Pancreas (tissue), 10 donors: ENCODE measurements around the gene PHACTR2. TPM values are rescaled to one million over a fixed set of nuclear protein-coding genes. Genes with fewer than 3 reads are reported as not detected.

Experiments used
- ATAC-seq, 4 donors: fragments of 200-7000 bp; cut with Tn5 transposase; one replicate each; pipeline versions ENCODE4 v1.8.0 to v1.9.1; 2020; ENCODE audit warnings: mild to moderate bottlenecking in 4 of 4, moderate library complexity in 4 of 4
- DNase-seq, 6 donors: peaks; one replicate each; pipeline ENCODE4 v3.0.0-alpha.2; 2020
- FAIRE-seq: peaks from 2 replicates; lab custom pipeline; 2012; peaks lifted over from hg19 to GRCh38; lab: Jason Lieb, UNC
- H3K27ac ChIP-seq, 4 donors: fragments of 200-600 bp; sonication (generic); 1 replicate in 3 of 4; 2 replicates in 1 of 4; pipeline versions ENCODE4 v1.5.0 to v1.8.0; 2020
- H3K27me3 ChIP-seq, 4 donors: fragments of 200-600 bp; one replicate each; pipeline ENCODE4 v1.8.0; 2021
- H3K36me3 ChIP-seq, 3 donors: fragments of 200-600 bp; sonication (generic) in 1 of 3; one replicate each; pipeline versions ENCODE4 v1.5.0 to v1.8.0; 2020 to 2021
- H3K4me1 ChIP-seq, 3 donors: fragments of 200-600 bp; one replicate each; pipeline ENCODE4 v1.8.0; 2021
- H3K4me3 ChIP-seq, 4 donors: fragments of 200-600 bp; sonication (generic) in 2 of 4; one replicate each; pipeline versions ENCODE4 v1.5.0 to v1.8.0; 2020 to 2021
- H3K9me3 ChIP-seq, 4 donors: fragments of 200-600 bp; one replicate each; pipeline ENCODE4 v1.8.0; 2021
- CTCF ChIP-seq, 4 donors: fragments of 200-600 bp; sonication (generic) in 3 of 4; IDR thresholded peaks; one replicate each; pipeline versions ENCODE4 v1.5.0 to v1.8.0; 2021; ENCODE audit warnings: antibody characterized with exemption in 4 of 4
- WGBS, 2 donors: extraction: QIAGEN DNeasy Blood & Tissue Kit; methylation state at CpG; one replicate each; pipeline ENCODE4 v1.1.7; 2013; 5-methylcytosine and 5-hydroxymethylcytosine counted together
- intact Hi-C, 3 donors: fragments of 100-400 bp; cut with DNase I; formaldehyde crosslinking; loops; one replicate each; pipeline versions ENCODE4 v1.11.1 to v1.14.2; 2022
- polyA plus RNA-seq, 2 donors: library from polyadenylated mRNA; stranded (reverse); fragments of 200-250 nt; gene quantifications; one replicate each; pipeline ENCODE4 v1.2.3, GENCODE V29; 2013
- total RNA-seq, 6 donors: library from RNA; stranded (reverse); fragmentation: NEBNext Ultra II Directional in 4 of 6; extraction: Animal tissue kit (Norgen Biotek cat#: 25700) in 4 of 6; gene quantifications; one replicate each; pipeline versions ENCODE4 v1.2.1 to v1.2.4, GENCODE V29; 2021 to 2023
- donor health status: healthy with polysubstance abuse.
- donor health status: DM: no; HTN: no; CAD: no; lungs with moderate emphysema.
- donor health status: DM: no; HTN: no; CAD: no.
- donor health status: control.
- donor health status: control.
- donor health status: Bipolar disorder and iron deficiency.
- donor health status: DM: yes; HTN: yes; CAD: no.
- donor health status: DM: no; HTN: no; CAD: no.
- donor health status: DM: no; HTN: no; CAD: no.
- donor health status: DM: yes; HTN: yes; CAD: no.

PHACTR2 gene
- total and polyA plus RNA-seq, 8 donors = 2.7 to 19.0 (median 8.9) TPM

- intact Hi-C loops = no loop called here
- Histone ChIP-seq H3K9me3 (no peaks in the 10 kb centered on the region), H3K27ac (no peak overlapping the region), H3K36me3 (no peaks in the 10 kb centered on the region), H3K4me3 (no peak overlapping the region), H3K4me1 (peaks cover 0 to 14% (median 13%) of the 10 kb centered on the region in 3 donors), H3K27me3 (no peaks in the 10 kb centered on the region)
- DNase-seq (no peak), ATAC-seq (no peak), FAIRE-seq (no peak)
- TF ChIP-seq CTCF (IDR thresholded peaks at IDR 0.05) = no peak
- WGBS, 2 donors = 89 to 93% methylated on average over 9 of the region's 9 CpGs
Observed at GRCh38 chr6:143689852-143690251, 12.1 kb downstream of the PHACTR2 start.

- no peaks in the 10 kb centered on the region for H3K27me3 ChIP-seq
- no peaks in the 10 kb centered on the region for H3K9me3 ChIP-seq
- ATAC-seq (no peak), FAIRE-seq (no peak), DNase-seq (no peak)
- no peaks in the 10 kb centered on the region for H3K36me3 ChIP-seq
- H3K4me3 ChIP-seq = no peak overlapping the region
- H3K4me1 ChIP-seq = peaks cover 8 to 25% (median 14%) of the 10 kb centered on the region in 3 donors
- 25 to 26% methylated on average over 1 of the region's 1 CpG for WGBS, 2 donors
- intact Hi-C loops = no loop called here
- no peak overlapping the region for H3K27ac ChIP-seq
- no peak for TF ChIP-seq CTCF (IDR thresholded peaks at IDR 0.05)
Observed at GRCh38 chr6:143691155-143691554, 13.4 kb downstream of the PHACTR2 start.

DNA sequence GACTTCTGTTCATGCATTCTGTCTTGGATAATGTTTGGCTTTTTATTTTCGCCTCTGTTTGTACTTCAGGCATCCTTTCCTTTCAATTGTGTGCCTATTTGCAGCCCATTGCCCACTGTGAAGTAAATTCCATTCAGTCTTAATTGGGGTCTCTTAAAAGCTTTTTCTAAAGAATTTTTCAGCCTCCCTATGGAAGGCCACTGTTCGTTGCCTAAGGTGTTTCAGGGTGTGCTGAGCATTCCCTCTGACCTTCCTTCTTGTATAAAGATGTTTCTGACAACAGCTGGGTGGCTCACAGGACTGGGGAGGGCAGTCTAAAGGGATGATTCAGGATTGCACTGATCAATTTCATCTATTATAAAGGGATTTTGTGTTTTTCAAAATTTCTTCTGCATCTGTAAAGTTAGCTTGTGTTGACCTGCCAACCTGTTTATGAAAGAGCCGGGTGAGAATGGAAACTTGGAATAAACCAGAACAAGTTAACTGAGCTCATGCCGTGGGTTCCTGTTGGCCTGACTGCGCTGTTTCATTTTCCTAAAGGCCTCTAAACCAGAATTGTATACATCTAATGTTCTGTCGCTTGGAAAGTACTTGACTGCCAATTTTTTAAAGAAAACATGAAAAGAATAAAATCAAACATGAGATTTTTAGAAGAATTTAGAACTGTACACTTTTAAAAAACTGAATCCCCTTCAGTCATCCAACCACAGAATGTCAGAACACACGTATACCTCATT is 14.3 kb downstream of the PHACTR2 start:
- H3K36me3 ChIP-seq = no peaks in the 10 kb centered on the region
- no peak for TF ChIP-seq CTCF (IDR thresholded peaks at IDR 0.05)
- no peaks in the 10 kb centered on the region for H3K27me3 ChIP-seq
- FAIRE-seq (no peak), DNase-seq (no peak), ATAC-seq (peak; percentile 36 to 65 (median 45))
- peaks cover 16 to 34% (median 22%) of the 10 kb centered on the region in 3 donors for H3K4me1 ChIP-seq
- intact Hi-C loops = no loop called here
- H3K27ac ChIP-seq = peak overlapping the region in 2 of 4 donors; percentile 7 to 12
- 47 to 55% methylated on average over 7 of the region's 7 CpGs for WGBS, 2 donors
- H3K9me3 ChIP-seq = no peaks in the 10 kb centered on the region
- no peak overlapping the region for H3K4me3 ChIP-seq

DNA sequence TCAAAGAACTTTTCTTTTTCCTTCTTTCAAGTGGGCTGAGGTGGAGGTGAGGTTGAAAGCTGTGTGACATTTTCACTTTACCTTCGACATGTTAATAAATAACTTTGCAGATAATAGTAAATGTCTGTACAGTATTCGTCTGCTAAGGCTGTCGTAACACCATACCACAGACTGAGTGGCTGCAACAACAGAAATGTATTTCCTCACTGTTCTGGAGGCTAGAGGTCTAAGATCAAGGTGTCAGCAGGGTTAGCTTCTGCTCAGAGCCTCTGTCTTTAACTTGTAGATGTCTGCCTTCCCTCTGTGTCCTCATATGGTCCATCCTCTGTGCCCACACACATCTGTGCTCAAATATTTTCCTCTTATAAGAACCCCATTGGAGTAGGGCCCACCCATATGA is 14.9 kb downstream of the PHACTR2 start:
- 26 to 30% methylated on average over 3 of the region's 3 CpGs for WGBS, 2 donors
- Histone ChIP-seq H3K27me3 (no peaks in the 10 kb centered on the region), H3K36me3 (no peaks in the 10 kb centered on the region), H3K4me1 (peaks cover 16 to 39% (median 28%) of the 10 kb centered on the region in 3 donors), H3K9me3 (no peaks in the 10 kb centered on the region), H3K27ac (peak overlapping the region in 2 of 4 donors; percentile 7 to 12), H3K4me3 (no peak overlapping the region)
- DNase-seq (no peak), ATAC-seq (peak; percentile 56 to 78 (median 72)), FAIRE-seq (no peak)
- intact Hi-C loops = no loop called here
- TF ChIP-seq CTCF (IDR thresholded peaks at IDR 0.05) = no peak

- H3K9me3 ChIP-seq = no peaks in the 10 kb centered on the region
- ATAC-seq (no peak), DNase-seq (no peak), FAIRE-seq (no peak)
- peaks cover 16 to 42% (median 28%) of the 10 kb centered on the region in 3 donors for H3K4me1 ChIP-seq
- TF ChIP-seq CTCF (IDR thresholded peaks at IDR 0.05) = no peak
- H3K27ac ChIP-seq = no peak overlapping the region
- intact Hi-C loops = no loop called here
- no peak overlapping the region for H3K4me3 ChIP-seq
- H3K27me3 ChIP-seq = no peaks in the 10 kb centered on the region
- WGBS, 2 donors = 68 to 71% methylated on average over 2 of the region's 2 CpGs
- H3K36me3 ChIP-seq = no peaks in the 10 kb centered on the region
Observed at GRCh38 chr6:143694013-143694412, 16.2 kb downstream of the PHACTR2 start.
